Measurements from ENCODE around the gene CCL4. TPM values are rescaled to one million over a fixed set of nuclear protein-coding genes. Genes with fewer than 3 reads are reported as not detected.
A peak's percentile ranks its signal among the peaks of the same experiment; 100 is the strongest.
"Not testable (repeated sequence)": the region's sequence is repeated elsewhere in the genome, so short reads cannot be mapped to it uniquely, and the experiment has no call there.

CCL4 gene
- total RNA-seq = 11.9 TPM
- long read RNA-seq, partial matches to known transcripts = 1 of 5 reads
- long read RNA-seq, other reads (novel, unspliced or antisense) = 1 of 5 reads

DNA sequence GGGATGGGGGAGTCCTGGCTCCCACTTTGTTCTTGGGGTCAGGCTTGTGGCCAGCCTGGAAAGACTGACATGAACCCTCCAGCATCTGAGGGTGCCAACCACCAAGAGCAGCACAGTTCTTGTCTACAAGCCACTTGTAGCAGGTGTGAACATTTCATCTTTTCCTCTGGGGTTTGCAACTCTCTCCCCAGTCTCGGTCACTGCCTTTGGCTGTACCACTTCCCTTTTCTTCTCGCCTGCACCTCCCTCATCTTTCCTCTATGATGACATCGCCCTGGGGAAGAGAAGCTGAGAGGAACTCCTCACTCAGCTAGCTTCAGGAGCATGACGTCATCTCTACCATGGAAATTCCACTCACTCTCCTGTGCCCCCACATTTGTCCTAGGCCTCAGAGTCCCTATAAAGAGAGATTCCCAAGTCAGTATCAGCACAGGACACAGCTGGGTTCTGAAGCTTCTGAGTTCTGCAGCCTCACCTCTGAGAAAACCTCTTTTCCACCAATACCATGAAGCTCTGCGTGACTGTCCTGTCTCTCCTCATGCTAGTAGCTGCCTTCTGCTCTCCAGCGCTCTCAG is at the start of gene CCL4:
TSS of gene CCL4 (plus strand) at position 427 of the 575 bp plus-strand sequence. CDS start at position 506, 79 bp downstream.
- intact Hi-C loops (cut with DNase I); H3K27ac ChIP-seq; H3K9me3 ChIP-seq; H3K4me1 ChIP-seq; H3K27me3 ChIP-seq (ENCODE audit: low read depth); DNase-seq; H3K36me3 ChIP-seq: not testable (repeated sequence)
- H3K4me3 ChIP-seq = peak within 1 kb of the TSS; percentile 14
- ATAC-seq = peak; percentile 83

DNA sequence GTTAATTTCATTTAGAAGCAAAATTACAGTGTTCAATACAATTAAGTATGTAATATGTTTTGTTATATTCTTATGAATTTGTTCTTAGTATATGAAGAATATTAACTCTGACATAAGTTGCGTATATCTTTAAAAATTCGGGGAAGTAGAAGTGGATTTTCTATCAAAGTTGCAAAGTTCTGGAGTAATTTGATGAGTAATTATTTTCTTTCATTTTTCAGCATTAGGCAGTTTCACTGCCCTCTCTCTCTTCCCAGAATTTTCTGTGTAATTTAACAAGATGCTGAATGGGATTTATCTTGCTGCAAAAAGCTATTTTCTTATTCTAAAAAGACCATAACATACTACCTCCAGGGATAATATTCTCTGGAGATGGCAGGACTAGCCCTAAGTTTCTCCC is 48.5 kb upstream of the CCL4 start:
- Histone ChIP-seq H3K9me3 (no peaks in the 10 kb centered on the region), H3K4me1 (no peaks in the 10 kb centered on the region), H3K27me3 (ENCODE audit: low read depth) (no peaks in the 10 kb centered on the region), H3K4me3 (no peak overlapping the region), H3K36me3 (no peaks in the 10 kb centered on the region), H3K27ac (no peak overlapping the region)
- intact Hi-C loops (cut with DNase I) = no loop called here
- no peak for ATAC-seq
- TF ChIP-seq, protein P1, sequence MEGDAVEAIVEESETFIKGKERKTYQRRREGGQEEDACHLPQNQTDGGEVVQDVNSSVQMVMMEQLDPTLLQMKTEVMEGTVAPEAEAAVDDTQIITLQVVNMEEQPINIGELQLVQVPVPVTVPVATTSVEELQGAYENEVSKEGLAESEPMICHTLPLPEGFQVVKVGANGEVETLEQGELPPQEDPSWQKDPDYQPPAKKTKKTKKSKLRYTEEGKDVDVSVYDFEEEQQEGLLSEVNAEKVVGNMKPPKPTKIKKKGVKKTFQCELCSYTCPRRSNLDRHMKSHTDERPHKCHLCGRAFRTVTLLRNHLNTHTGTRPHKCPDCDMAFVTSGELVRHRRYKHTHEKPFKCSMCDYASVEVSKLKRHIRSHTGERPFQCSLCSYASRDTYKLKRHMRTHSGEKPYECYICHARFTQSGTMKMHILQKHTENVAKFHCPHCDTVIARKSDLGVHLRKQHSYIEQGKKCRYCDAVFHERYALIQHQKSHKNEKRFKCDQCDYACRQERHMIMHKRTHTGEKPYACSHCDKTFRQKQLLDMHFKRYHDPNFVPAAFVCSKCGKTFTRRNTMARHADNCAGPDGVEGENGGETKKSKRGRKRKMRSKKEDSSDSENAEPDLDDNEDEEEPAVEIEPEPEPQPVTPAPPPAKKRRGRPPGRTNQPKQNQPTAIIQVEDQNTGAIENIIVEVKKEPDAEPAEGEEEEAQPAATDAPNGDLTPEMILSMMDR (IDR thresholded peaks at IDR 0.05) = no peak
- no peak for DNase-seq

DNA sequence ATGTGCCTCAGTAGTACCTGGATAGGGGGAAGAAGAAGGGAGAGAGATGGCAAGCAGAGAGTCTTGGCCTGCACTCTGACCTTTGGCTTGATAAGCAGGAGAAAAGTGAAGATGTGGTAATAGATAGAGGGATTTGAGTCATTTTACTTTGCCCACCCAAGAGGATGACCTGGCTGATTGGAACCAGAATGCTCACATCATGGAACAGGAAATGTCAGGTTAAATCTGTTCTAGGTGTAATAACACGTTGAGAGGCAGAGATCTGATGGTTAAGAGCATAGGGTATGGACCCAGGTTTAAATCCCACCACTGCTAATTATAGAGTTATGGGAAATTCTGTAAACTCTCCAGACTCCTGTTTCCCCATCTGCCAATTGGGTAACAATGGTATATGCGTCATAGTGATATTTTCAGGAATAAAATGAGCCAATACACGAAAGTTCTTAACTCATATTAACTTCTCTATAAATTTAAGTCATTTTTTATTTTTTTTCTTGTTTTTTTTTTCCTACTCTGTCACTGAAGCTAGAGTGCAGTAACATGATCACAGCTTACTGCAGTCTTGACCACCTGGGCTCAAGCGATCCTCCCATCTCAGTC is 47.6 kb upstream of the CCL4 start:
- DNase-seq = no peak
- Histone ChIP-seq H3K9me3 (no peaks in the 10 kb centered on the region), H3K4me1 (no peaks in the 10 kb centered on the region), H3K36me3 (no peaks in the 10 kb centered on the region), H3K27me3 (ENCODE audit: low read depth) (no peaks in the 10 kb centered on the region), H3K4me3 (no peak overlapping the region), H3K27ac (no peak overlapping the region)
- intact Hi-C loops (cut with DNase I) = no loop called here
- TF ChIP-seq, protein P1 (IDR thresholded peaks at IDR 0.05) = no peak
- ATAC-seq = no peak

DNA sequence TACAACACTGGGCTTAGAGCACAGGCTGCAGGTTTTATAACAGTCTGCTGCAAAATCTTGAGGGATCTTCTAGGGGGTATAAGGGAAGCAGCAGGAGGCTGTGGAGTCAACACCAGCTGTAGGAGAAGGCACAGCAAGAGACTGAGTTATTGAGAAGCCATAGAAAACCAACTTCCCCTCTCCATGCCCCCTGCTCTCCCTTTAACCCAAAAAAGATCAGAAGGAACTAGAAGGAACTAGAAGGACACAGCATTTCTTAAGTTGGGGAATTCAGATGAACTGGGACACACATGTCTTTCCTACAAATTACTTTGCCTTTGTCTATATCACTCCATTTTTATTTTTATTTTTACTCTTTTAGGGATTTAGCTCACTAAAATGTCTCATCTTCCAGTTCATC is 45.7 kb upstream of the CCL4 start:
- no peak for DNase-seq
- peak; percentile 47 to 48 for ATAC-seq
- Histone ChIP-seq H3K4me1 (no peaks in the 10 kb centered on the region), H3K36me3 (no peaks in the 10 kb centered on the region), H3K9me3 (no peaks in the 10 kb centered on the region), H3K27ac (no peak overlapping the region), H3K27me3 (ENCODE audit: low read depth) (no peaks in the 10 kb centered on the region), H3K4me3 (no peak overlapping the region)
- TF ChIP-seq, protein P1 (IDR thresholded peaks at IDR 0.05) = no peak
- intact Hi-C loops (cut with DNase I) = no loop called here

DNA sequence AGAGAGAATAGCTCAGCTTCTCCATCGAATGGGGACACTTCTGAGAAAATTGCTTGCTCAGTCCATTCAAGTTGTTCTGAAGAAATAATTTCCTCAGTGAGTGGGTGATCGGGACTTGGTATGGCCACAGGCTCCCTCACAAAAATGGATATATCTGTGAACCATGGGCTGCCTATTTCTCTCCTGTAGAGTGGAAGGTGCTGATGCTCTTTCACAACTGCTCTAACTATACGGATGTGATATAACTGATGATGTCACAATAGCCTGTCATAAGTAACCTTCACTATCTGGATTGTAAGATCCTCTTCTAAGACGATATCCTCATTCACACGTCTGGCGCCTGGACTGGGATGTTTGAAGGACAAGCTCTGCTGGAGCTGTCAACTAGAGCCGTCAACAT is 44.2 kb upstream of the CCL4 start:
- TF ChIP-seq, protein P1 (IDR thresholded peaks at IDR 0.05) = no peak
- no peak for DNase-seq
- H3K27me3 ChIP-seq (ENCODE audit: low read depth) = no peaks in the 10 kb centered on the region
- H3K9me3 ChIP-seq = no peaks in the 10 kb centered on the region
- ATAC-seq = peak in 1 of 2 donors; percentile 26
- no peaks in the 10 kb centered on the region for H3K4me1 ChIP-seq
- H3K27ac ChIP-seq = no peak overlapping the region
- H3K4me3 ChIP-seq = no peak overlapping the region
- no peaks in the 10 kb centered on the region for H3K36me3 ChIP-seq
- intact Hi-C loops (cut with DNase I) = no loop called here

DNA sequence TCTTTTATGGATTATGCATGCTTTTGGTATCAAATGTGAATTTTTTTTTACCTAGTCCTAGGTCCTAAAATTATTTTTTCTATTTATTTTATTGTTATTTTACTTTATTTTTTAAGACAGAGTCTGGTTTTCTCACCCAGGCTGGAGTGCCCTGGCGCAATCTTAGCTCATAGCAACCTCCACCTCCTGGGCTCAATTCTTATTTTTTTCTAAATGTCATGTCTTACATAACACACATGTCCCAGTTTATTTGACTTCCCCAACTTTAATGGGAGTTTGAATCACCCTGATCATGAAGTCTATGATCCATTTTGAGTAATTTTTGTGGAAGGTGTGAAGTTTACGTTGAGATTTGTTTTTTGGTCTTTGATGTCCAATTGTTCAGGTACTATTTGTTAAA is 42.8 kb upstream of the CCL4 start:
- DNase-seq = no peak
- H3K4me1 ChIP-seq = no peaks in the 10 kb centered on the region
- H3K27ac ChIP-seq = no peak overlapping the region
- no peak for ATAC-seq
- no peaks in the 10 kb centered on the region for H3K9me3 ChIP-seq
- TF ChIP-seq, protein P1 (IDR thresholded peaks at IDR 0.05) = no peak
- intact Hi-C loops (cut with DNase I) = no loop called here
- no peaks in the 10 kb centered on the region for H3K27me3 ChIP-seq (ENCODE audit: low read depth)
- H3K4me3 ChIP-seq = no peak overlapping the region
- H3K36me3 ChIP-seq = no peaks in the 10 kb centered on the region

Data from lower lobe of right lung (tissue), 2 donors.